Measurements from ENCODE around the gene ARV1. TPM values are rescaled to one million over a fixed set of nuclear protein-coding genes. Genes with fewer than 3 reads are reported as not detected.

ARV1 gene
- polyA plus RNA-seq, 1 donor (not counting 4 experiments of a cell fraction or from before 2014, with no cell fraction given) = 38.1 TPM

DNA sequence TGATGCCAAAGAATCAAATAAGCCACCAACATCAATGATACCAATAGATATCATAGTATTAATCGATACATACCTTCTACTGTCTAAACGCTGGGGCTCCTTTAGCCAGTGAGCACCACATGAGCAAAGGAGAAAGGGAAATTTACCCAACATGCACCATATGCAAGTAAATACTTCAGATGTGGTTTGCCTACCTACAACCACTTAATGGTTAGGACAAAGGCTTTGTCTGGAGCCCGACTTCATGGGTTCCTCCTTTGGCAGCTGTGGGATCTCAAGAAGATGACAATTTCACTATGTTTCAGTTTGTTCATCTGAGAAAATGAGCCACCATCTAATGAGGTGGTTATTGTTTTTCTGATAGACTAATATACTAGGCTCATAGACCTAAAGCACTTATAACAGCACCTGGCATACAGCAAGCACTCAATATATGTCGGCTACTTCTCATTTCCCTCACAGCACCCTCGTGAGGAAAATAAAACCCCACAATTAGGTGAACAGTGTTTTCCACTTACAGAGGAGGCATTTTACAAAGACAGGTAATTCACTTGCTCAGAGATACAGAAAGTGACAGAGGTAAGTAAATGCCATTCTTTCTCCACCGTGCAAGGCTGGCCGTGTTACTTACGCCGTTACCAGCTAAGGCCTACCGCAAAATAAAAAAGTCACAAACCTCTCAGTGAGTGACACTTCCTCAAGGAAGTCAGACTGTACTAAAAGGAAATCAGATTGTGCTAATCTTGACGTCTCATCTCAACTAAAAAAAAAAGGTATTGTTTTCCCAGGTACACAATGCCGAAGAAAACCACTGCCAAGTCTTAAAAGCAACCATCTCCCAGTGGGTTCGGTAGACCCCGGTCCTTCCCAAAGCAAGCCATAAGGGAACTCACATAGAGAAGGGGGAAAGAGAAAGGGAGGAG is 1.8 kb upstream of the ARV1 start:
- TF ChIP-seq EZH2 (IDR thresholded peaks at IDR 0.05; ENCODE audit: low read length) = no peak
- TF ChIP-seq, protein P1, sequence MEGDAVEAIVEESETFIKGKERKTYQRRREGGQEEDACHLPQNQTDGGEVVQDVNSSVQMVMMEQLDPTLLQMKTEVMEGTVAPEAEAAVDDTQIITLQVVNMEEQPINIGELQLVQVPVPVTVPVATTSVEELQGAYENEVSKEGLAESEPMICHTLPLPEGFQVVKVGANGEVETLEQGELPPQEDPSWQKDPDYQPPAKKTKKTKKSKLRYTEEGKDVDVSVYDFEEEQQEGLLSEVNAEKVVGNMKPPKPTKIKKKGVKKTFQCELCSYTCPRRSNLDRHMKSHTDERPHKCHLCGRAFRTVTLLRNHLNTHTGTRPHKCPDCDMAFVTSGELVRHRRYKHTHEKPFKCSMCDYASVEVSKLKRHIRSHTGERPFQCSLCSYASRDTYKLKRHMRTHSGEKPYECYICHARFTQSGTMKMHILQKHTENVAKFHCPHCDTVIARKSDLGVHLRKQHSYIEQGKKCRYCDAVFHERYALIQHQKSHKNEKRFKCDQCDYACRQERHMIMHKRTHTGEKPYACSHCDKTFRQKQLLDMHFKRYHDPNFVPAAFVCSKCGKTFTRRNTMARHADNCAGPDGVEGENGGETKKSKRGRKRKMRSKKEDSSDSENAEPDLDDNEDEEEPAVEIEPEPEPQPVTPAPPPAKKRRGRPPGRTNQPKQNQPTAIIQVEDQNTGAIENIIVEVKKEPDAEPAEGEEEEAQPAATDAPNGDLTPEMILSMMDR (optimal IDR thresholded peaks at IDR 0.05 in 1 of 3, IDR thresholded peaks at IDR 0.05 in 1 of 3, conservative IDR thresholded peaks at IDR 0.05 in 1 of 3; ENCODE audit: extremely low read depth in 1 of 3, insufficient read depth in 2 of 3, low read length in 3 of 3) = no peak
- Histone ChIP-seq H3K4me1 (ENCODE audit: control insufficient read depth, extremely low read depth, insufficient read depth, low read length) (peaks cover 12% of the 10 kb centered on the region), H3K27me3 (ENCODE audit: control insufficient read depth, extremely low read depth, insufficient read depth, low read length) (no peaks in the 10 kb centered on the region), H3K4me3 (ENCODE audit: control insufficient read depth in 2 of 3, extremely low read depth in 1 of 3, insufficient read depth in 2 of 3, low read depth in 1 of 3, low read length in 3 of 3) (peak overlapping the region; percentile 77 to 92 (median 87)), H3K27ac (ENCODE audit: control insufficient read depth, insufficient read depth, low read length) (no peak overlapping the region), H3K9me1 (ENCODE audit: control insufficient read depth, extremely low read depth, insufficient read depth, low read length) (no peaks in the 10 kb centered on the region), H3K79me2 (ENCODE audit: control insufficient read depth, insufficient read depth, low read length) (peaks cover 43% of the 10 kb centered on the region), H3K4me2 (ENCODE audit: control insufficient read depth, extremely low read depth, insufficient read depth, low read depth, low read length) (peak overlapping the region; percentile 96), H4K20me1 (ENCODE audit: control insufficient read depth, extremely low read depth, insufficient read depth, low read length) (no peaks in the 10 kb centered on the region), H3K36me3 (ENCODE audit: control insufficient read depth in 2 of 2, extremely low read depth in 1 of 2, insufficient read depth in 2 of 2, low read length in 2 of 2) (peaks cover 6 to 18% of the 10 kb centered on the region in 2 experiments), H2AFZ (ENCODE audit: control insufficient read depth, low read length) (no peak overlapping the region), H3K9ac (ENCODE audit: control insufficient read depth, extremely low read depth, insufficient read depth, low read length) (peak overlapping the region; percentile 65), H3K9me3 (ENCODE audit: control insufficient read depth, low read depth, low read length) (no peaks in the 10 kb centered on the region)
- DNase-seq (ENCODE audit: low read depth, low spot score) (no peak), FAIRE-seq (no peak)
- dilution Hi-C loops (cut with MboI; ENCODE audit: extremely low pct_ligation_motif_present, low sequenced_read_pairs) = no loop called here

- H3K36me3 ChIP-seq (ENCODE audit: control insufficient read depth in 2 of 2, extremely low read depth in 1 of 2, insufficient read depth in 2 of 2, low read length in 2 of 2) = peaks cover 6 to 18% of the 10 kb centered on the region in 2 experiments
- H3K4me1 ChIP-seq (ENCODE audit: control insufficient read depth, extremely low read depth, insufficient read depth, low read length) = peaks cover 12% of the 10 kb centered on the region
- peak overlapping the region; percentile 58 for H2AFZ ChIP-seq (ENCODE audit: control insufficient read depth, low read length)
- no peak for FAIRE-seq
- peaks cover 48% of the 10 kb centered on the region for H3K79me2 ChIP-seq (ENCODE audit: control insufficient read depth, insufficient read depth, low read length)
- H4K20me1 ChIP-seq (ENCODE audit: control insufficient read depth, extremely low read depth, insufficient read depth, low read length) = no peaks in the 10 kb centered on the region
- dilution Hi-C loops (cut with MboI; ENCODE audit: extremely low pct_ligation_motif_present, low sequenced_read_pairs) = no loop called here
- H3K9me1 ChIP-seq (ENCODE audit: control insufficient read depth, extremely low read depth, insufficient read depth, low read length) = no peaks in the 10 kb centered on the region
- H3K4me2 ChIP-seq (ENCODE audit: control insufficient read depth, extremely low read depth, insufficient read depth, low read depth, low read length) = peak overlapping the region; percentile 96
- peak overlapping the region; percentile 51 for H3K27ac ChIP-seq (ENCODE audit: control insufficient read depth, insufficient read depth, low read length)
- H3K9me3 ChIP-seq (ENCODE audit: control insufficient read depth, low read depth, low read length) = no peaks in the 10 kb centered on the region
- DNase-seq (ENCODE audit: low read depth, low spot score) = no peak
- no peaks in the 10 kb centered on the region for H3K27me3 ChIP-seq (ENCODE audit: control insufficient read depth, extremely low read depth, insufficient read depth, low read length)
- no peak for TF ChIP-seq EZH2 (IDR thresholded peaks at IDR 0.05; ENCODE audit: low read length)
- TF ChIP-seq, protein P1 (optimal IDR thresholded peaks at IDR 0.05 in 1 of 3, IDR thresholded peaks at IDR 0.05 in 1 of 3, conservative IDR thresholded peaks at IDR 0.05 in 1 of 3; ENCODE audit: extremely low read depth in 1 of 3, insufficient read depth in 2 of 3, low read length in 3 of 3) = no peak
- H3K9ac ChIP-seq (ENCODE audit: control insufficient read depth, extremely low read depth, insufficient read depth, low read length) = peak overlapping the region; percentile 65
- H3K4me3 ChIP-seq (ENCODE audit: control insufficient read depth in 2 of 3, extremely low read depth in 1 of 3, insufficient read depth in 2 of 3, low read depth in 1 of 3, low read length in 3 of 3) = peak overlapping the region; percentile 77 to 92 (median 87)
These were observed 968 bp upstream of the ARV1 start for GRCh38 chr1:230977761-230978490.
